H1 (cell line): ENCODE results near the gene ADCK2. TPM values are rescaled to one million over a fixed set of nuclear protein-coding genes. Genes with fewer than 3 reads are reported as not detected.
"Not testable (repeated sequence)": the region's sequence is repeated elsewhere in the genome, so short reads cannot be mapped to it uniquely, and the experiment has no call there.

Experiments used
- CTCF ChIA-PET: fragments of 300-600 bp; sonication (Branson Sonifier 250); formaldehyde crosslinking; loops from one replicate; lab custom pipeline; 2021; ENCODE audit not compliant: partially characterized antibody; lab: Charles Lee
- POLR2A ChIA-PET: fragments of 300-600 bp; sonication (Branson Sonifier 250); formaldehyde crosslinking; loops from one replicate; lab custom pipeline; 2021; ENCODE audit warnings: inconsistent platforms; ENCODE audit not compliant: partially characterized antibody; lab: Charles Lee
- DNase-seq, 2 experiments: peaks; one replicate each; pipeline versions ENCODE4 v3.0.0 to v3.0.0-alpha.2; 2010 to 2022; ENCODE audit warnings: low spot score in 2 of 2, low read depth in 1 of 2, mixed read lengths in 1 of 2
- FAIRE-seq: peaks from 2 replicates; lab custom pipeline; 2011; peaks lifted over from hg19 to GRCh38; lab: Jason Lieb, UNC
- H2AFZ ChIP-seq: 2 replicates; pipeline ENCODE4 v1.8.1; 2012; ENCODE audit warnings: low read length, inconsistent platforms
- H2AK5ac ChIP-seq: 2 replicates; pipeline ENCODE4 v1.6.1; 2013; ENCODE audit warnings: low read depth, low read length
- H2BK120ac ChIP-seq: replicated peaks from 2 replicates; pipeline ENCODE3; 2013; ENCODE audit warnings: low read depth, low read length, inconsistent platforms
- H2BK12ac ChIP-seq: 2 replicates; pipeline ENCODE4 v1.6.1; 2013; ENCODE audit warnings: low read depth, low read length
- H2BK15ac ChIP-seq: 2 replicates; pipeline ENCODE4 v1.6.1; 2013; ENCODE audit warnings: low read length
- H2BK20ac ChIP-seq: 2 replicates; pipeline ENCODE4 v1.6.1; 2013; ENCODE audit warnings: low read length
- H2BK5ac ChIP-seq: 2 replicates; pipeline ENCODE4 v1.6.1; 2013; ENCODE audit warnings: low read depth, low read length
- H3K14ac ChIP-seq: 2 replicates; pipeline ENCODE4 v1.6.1; 2013; ENCODE audit warnings: inconsistent platforms; ENCODE audit not compliant: insufficient read length
- H3K18ac ChIP-seq: 2 replicates; pipeline ENCODE4 v1.6.1; 2013; ENCODE audit warnings: low read length; ENCODE audit errors: extremely low read depth
- H3K23ac ChIP-seq: 2 replicates; pipeline ENCODE4 v1.6.1; 2013; ENCODE audit warnings: inconsistent platforms; ENCODE audit not compliant: insufficient read length
- H3K23me2 ChIP-seq: 2 replicates; pipeline ENCODE4 v1.6.1; 2013; ENCODE audit warnings: low read depth, low read length
- H3K27ac ChIP-seq: 2 replicates; pipeline ENCODE4 v1.6.1; 2011; ENCODE audit warnings: low read depth, low read length, inconsistent platforms
- H3K27me3 ChIP-seq, 4 experiments: replicated peaks in 1 of 4; 1 replicate in 1 of 4; 2 replicates in 3 of 4; pipeline versions ENCODE4 v1.6.1 to v1.8.1; 2011 to 2013; ENCODE audit warnings: low read length in 3 of 4, mild to moderate bottlenecking in 3 of 4, inconsistent platforms in 2 of 4, mixed read lengths in 2 of 4, moderate library complexity in 1 of 4; ENCODE audit not compliant: control insufficient read depth in 3 of 4, insufficient read depth in 3 of 4; ENCODE audit errors: extremely low read depth in 1 of 4
- H3K36me3 ChIP-seq, 4 experiments: 2 replicates each; pipeline versions ENCODE4 v1.6.1 to v1.8.1; 2011 to 2013; ENCODE audit warnings: mild to moderate bottlenecking in 4 of 4, low read length in 3 of 4, moderate library complexity in 2 of 4, control low read depth in 1 of 4, inconsistent platforms in 1 of 4; ENCODE audit not compliant: insufficient read depth in 4 of 4, control insufficient read depth in 2 of 4
- H3K4ac ChIP-seq: replicated peaks from 2 replicates; pipeline ENCODE3; 2013; ENCODE audit warnings: low read length, low read depth, mixed read lengths, inconsistent platforms; ENCODE audit not compliant: insufficient read length
- H3K4me1 ChIP-seq, 4 experiments: replicated peaks in 1 of 4; 1 replicate in 1 of 4; 2 replicates in 3 of 4; pipeline versions ENCODE4 v1.6.1 to v1.8.1; 2011 to 2013; ENCODE audit warnings: low read length in 3 of 4, inconsistent platforms in 2 of 4, mixed read lengths in 1 of 4; ENCODE audit not compliant: insufficient read depth in 4 of 4, control insufficient read depth in 3 of 4
- H3K4me2 ChIP-seq, 2 experiments: 2 replicates each; pipeline versions ENCODE4 v1.6.1 to v1.8.1; 2011 to 2013; ENCODE audit warnings: low read depth in 2 of 2, low read length in 2 of 2, control low read depth in 1 of 2, inconsistent platforms in 1 of 2, mild to moderate bottlenecking in 1 of 2; ENCODE audit not compliant: insufficient read depth in 1 of 2
- H3K4me3 ChIP-seq, 4 experiments: fragments of 200-600, 300-600 bp in 1 of 4; sonication (generic), shearing (Covaris generic), sonication (Bioruptor Twin) in 1 of 4; 2 replicates each; pipeline versions ENCODE4 v1.5.1 to v1.8.1; 2011 to 2016; ENCODE audit warnings: low read length in 4 of 4, low read depth in 3 of 4, control low read depth in 2 of 4, inconsistent platforms in 2 of 4, mild to moderate bottlenecking in 2 of 4, mixed read lengths in 1 of 4, moderate library complexity in 1 of 4; ENCODE audit not compliant: insufficient read depth in 2 of 4; ENCODE audit errors: extremely low read depth in 1 of 4
- H3K56ac ChIP-seq: replicated peaks from 2 replicates; pipeline ENCODE3; 2013; ENCODE audit warnings: low read depth, mild to moderate bottlenecking, mixed read lengths, low read length, inconsistent platforms; ENCODE audit not compliant: insufficient read length
- H3K79me1 ChIP-seq: 2 replicates; pipeline ENCODE4 v1.6.1; 2013; ENCODE audit warnings: low read depth, low read length, control low read depth
- H3K79me2 ChIP-seq, 2 experiments: 2 replicates each; pipeline versions ENCODE4 v1.6.1 to v1.8.1; 2012 to 2013; ENCODE audit warnings: low read length in 2 of 2, mild to moderate bottlenecking in 2 of 2, inconsistent platforms in 1 of 2; ENCODE audit not compliant: insufficient read depth in 2 of 2, control insufficient read depth in 1 of 2
- H3K9ac ChIP-seq, 4 experiments: replicated peaks in 1 of 4; 1 replicate in 1 of 4; 2 replicates in 3 of 4; pipeline versions ENCODE4 v1.6.1 to v1.8.1; 2011 to 2013; ENCODE audit warnings: low read depth in 3 of 4, low read length in 3 of 4, control low read depth in 2 of 4, mild to moderate bottlenecking in 2 of 4, moderate library complexity in 2 of 4, inconsistent platforms in 1 of 4; ENCODE audit errors: extremely low read depth in 1 of 4
- H3K9me3 ChIP-seq, 2 experiments: 2 replicates each; pipeline versions ENCODE4 v1.6.1 to v1.8.1; 2012 to 2013; ENCODE audit warnings: mild to moderate bottlenecking in 2 of 2, moderate library complexity in 2 of 2, control low read depth in 1 of 2, inconsistent platforms in 1 of 2, low read depth in 1 of 2, low read length in 1 of 2, mixed read lengths in 1 of 2; ENCODE audit not compliant: insufficient read depth in 2 of 2
- H4K20me1 ChIP-seq, 2 experiments: replicated peaks in 1 of 2; 2 replicates each; pipeline versions ENCODE3 to v1.8.1; 2011 to 2013; ENCODE audit warnings: inconsistent platforms in 2 of 2, low read length in 2 of 2, mild to moderate bottlenecking in 1 of 2; ENCODE audit not compliant: insufficient read depth in 2 of 2, control insufficient read depth in 1 of 2
- H4K5ac ChIP-seq: 2 replicates; pipeline ENCODE4 v1.6.1; 2013; ENCODE audit warnings: low read length, low read depth, mixed read lengths, inconsistent platforms; ENCODE audit not compliant: insufficient read length
- H4K8ac ChIP-seq: 2 replicates; pipeline ENCODE4 v1.8.0; 2013; ENCODE audit warnings: mild to moderate bottlenecking, moderate library complexity, low read length, inconsistent platforms; ENCODE audit not compliant: insufficient read depth; ENCODE audit errors: extremely low read depth
- H4K91ac ChIP-seq: replicated peaks from 2 replicates; pipeline ENCODE3; 2013; ENCODE audit warnings: low read length, mixed read lengths, inconsistent platforms; ENCODE audit not compliant: insufficient read length
- WGBS, 2 experiments: shearing (Covaris generic) in 1 of 2; methylation state at CpG; one replicate each; pipeline versions ENCODE4 v1.1.6 to v1.1.7; 2013 to 2015; ENCODE audit warnings: low lambda C conversion rate in 2 of 2, mixed read lengths in 2 of 2, inconsistent platforms in 1 of 2, low coverage in 1 of 2, missing lambda C conversion rate in 1 of 2; ENCODE audit not compliant: insufficient replicate concordance in 2 of 2, insufficient coverage in 1 of 2, insufficient read length in 1 of 2; ENCODE audit errors: extremely low coverage in 1 of 2, missing lambda C conversion rate in 1 of 2; 5-methylcytosine and 5-hydroxymethylcytosine counted together
- polyA plus RNA-seq, 7 experiments: library from polyadenylated mRNA; depleted of rRNA in 3 of 7; stranded (reverse) in 5 of 7; unstranded in 2 of 7; fragments of >200 nt in 5 of 7; fragments of 200-250 nt in 2 of 7; gene quantifications; 1 replicate in 5 of 7; 2 replicates in 1 of 7; 4 replicates in 1 of 7; pipeline versions ENCODE4 v1.2.1 to v1.2.3, GENCODE V29; 2011 to 2013; ENCODE audit warnings: missing spikeins in 2 of 7, mixed read lengths in 2 of 7
- total RNA-seq: library from RNA; stranded (reverse); fragmentation: NEBNext Ultra II Directional; extraction: Animal tissue kit (Norgen Biotek cat#: 25700); gene quantifications from 2 replicates; pipeline ENCODE4 v1.2.1, GENCODE V29; 2021

The ADCK2 gene
- total and polyA plus RNA-seq, 2 of the 8 experiments (the other 6 are each of a cell fraction or from before 2014, with no cell fraction given), result 6.9 to 11.7 TPM

- not testable (repeated sequence) for FAIRE-seq, H3K4ac ChIP-seq, H4K8ac ChIP-seq, H2BK12ac ChIP-seq, H3K4me2 ChIP-seq, H2BK5ac ChIP-seq, H3K27ac ChIP-seq, H4K20me1 ChIP-seq, H3K79me2 ChIP-seq, H4K91ac ChIP-seq, H3K27me3 ChIP-seq, DNase-seq, H3K9ac ChIP-seq, H3K4me3 ChIP-seq, H2AK5ac ChIP-seq, H2BK15ac ChIP-seq, H3K14ac ChIP-seq, H2BK120ac ChIP-seq, H4K5ac ChIP-seq, H3K79me1 ChIP-seq, H3K18ac ChIP-seq, H3K23ac ChIP-seq, H3K56ac ChIP-seq, H2BK20ac ChIP-seq, H3K23me2 ChIP-seq, H2AFZ ChIP-seq, H3K36me3 ChIP-seq, H3K9me3 ChIP-seq
- ChIA-PET POLR2A (interaction anchor here (1.7 kb wide), 1 partner anchor 20 kb away, joined by 5 read pairs; no protein-coding TSS in a partner anchor), CTCF (interaction anchor here (0.9 to 2.5 kb wide), 7 partner anchors 10 to 106 kb away, joined by 3 to 8 read pairs (median 4); no protein-coding TSS in a partner anchor)
- 96% methylated on average over 10 of the region's 10 CpGs; no CpG with 5 or more reads in 1 of the 2 experiments for WGBS, 2 experiments
- H3K4me1 ChIP-seq, result peaks cover 5 to 14% (median 8%) of the 10 kb centered on the region in 4 experiments
These were observed 47.6 kb upstream of the ADCK2 start for GRCh38 chr7:140625192-140625558.
